IMR-90 (cell line): ENCODE measurements around the gene MYL12B. TPM values are rescaled to one million over a fixed set of nuclear protein-coding genes. Genes with fewer than 3 reads are reported as not detected.

Experiments used
- ATAC-seq: fragments of 200-7000 bp; cut with Tn5 transposase; 2 replicates; pipeline ENCODE4 v1.9.1; 2020; ENCODE audit warnings: low read depth, mild to moderate bottlenecking, moderate library complexity
- BruUV-seq: library from RNA; stranded (reverse); fragments of 400-500 nt; replicated peaks from 2 replicates; lab custom pipeline; 2021; lab: Mats Ljungman, UMichigan
- CTCF ChIA-PET: fragments of 300-600 bp; formaldehyde crosslinking; extraction: SDS; loops from one replicate; lab custom pipeline; 2021; ENCODE audit warnings: antibody characterized with exemption; lab: Yijun Ruan, JAX
- POLR2A ChIA-PET: fragments of 300-600 bp; sonication (Branson Sonifier 250); formaldehyde crosslinking; loops from one replicate; lab custom pipeline; 2022; ENCODE audit warnings: antibody characterized with exemption; ENCODE audit not compliant: unreplicated experiment; lab: Charles Lee
- DNase-seq: peaks from one replicate; pipeline ENCODE4 v3.0.0; 2013
- H2AFZ ChIP-seq: replicated peaks from 2 replicates; pipeline ENCODE3; 2013; ENCODE audit warnings: low read length, mild to moderate bottlenecking; ENCODE audit not compliant: poor library complexity
- H2AK5ac ChIP-seq: 2 replicates; pipeline ENCODE4 v1.6.1; 2013; ENCODE audit warnings: low read depth, low read length, inconsistent platforms
- H2AK9ac ChIP-seq: replicated peaks from 2 replicates; pipeline ENCODE3; 2013; ENCODE audit warnings: mild to moderate bottlenecking, low read depth, low read length, moderate library complexity; ENCODE audit not compliant: poor library complexity
- H2BK120ac ChIP-seq: 2 replicates; pipeline ENCODE4 v1.6.1; 2013; ENCODE audit warnings: low read depth, low read length, inconsistent platforms
- H2BK15ac ChIP-seq: 3 replicates; pipeline ENCODE4 v1.6.1; 2013; ENCODE audit warnings: low read depth, low read length, inconsistent platforms
- H2BK20ac ChIP-seq: 2 replicates; pipeline ENCODE4 v1.6.1; 2013; ENCODE audit warnings: low read depth, mild to moderate bottlenecking, inconsistent platforms, low read length, moderate library complexity
- H2BK5ac ChIP-seq: 2 replicates; pipeline ENCODE4 v1.6.1; 2013; ENCODE audit warnings: mild to moderate bottlenecking, low read depth, low read length, inconsistent platforms; ENCODE audit not compliant: poor library complexity, severe bottlenecking
- H3K14ac ChIP-seq: replicated peaks from 2 replicates; pipeline ENCODE4 v1.6.1; 2013; ENCODE audit warnings: low read depth, low read length, inconsistent platforms
- H3K18ac ChIP-seq: 2 replicates; pipeline ENCODE4 v1.6.1; 2013; ENCODE audit warnings: low read depth, low read length, control low read depth
- H3K23ac ChIP-seq: 2 replicates; pipeline ENCODE4 v1.6.1; 2013; ENCODE audit warnings: low read depth, low read length, inconsistent platforms
- H3K27ac ChIP-seq: 2 replicates; pipeline ENCODE4 v1.5.1; 2013; ENCODE audit warnings: mild to moderate bottlenecking, control low read depth, low read length; ENCODE audit not compliant: insufficient read depth
- H3K27me3 ChIP-seq: 2 replicates; pipeline ENCODE4 v1.6.1; 2013; ENCODE audit warnings: low read length; ENCODE audit not compliant: control insufficient read depth, insufficient read depth
- H3K36me3 ChIP-seq: 2 replicates; pipeline ENCODE4 v1.6.1; 2013; ENCODE audit warnings: low read length, mixed read lengths; ENCODE audit not compliant: control insufficient read depth, insufficient read depth
- H3K4ac ChIP-seq: 2 replicates; pipeline ENCODE4 v1.6.1; 2013; ENCODE audit warnings: low read depth, low read length, inconsistent platforms
- H3K4me1 ChIP-seq: 2 replicates; pipeline ENCODE4 v1.6.1; 2013; ENCODE audit warnings: low read length, mixed read lengths; ENCODE audit not compliant: control insufficient read depth, insufficient read depth
- H3K4me2 ChIP-seq: 2 replicates; pipeline ENCODE4 v1.6.1; 2013; ENCODE audit warnings: low read depth, mild to moderate bottlenecking, control low read depth, low read length, moderate library complexity
- H3K4me3 ChIP-seq: 2 replicates; pipeline ENCODE4 v1.5.1; 2013; ENCODE audit warnings: low read depth, mild to moderate bottlenecking, control low read depth, low read length, moderate library complexity; ENCODE audit not compliant: insufficient read depth
- H3K56ac ChIP-seq: 2 replicates; pipeline ENCODE4 v1.6.1; 2013; ENCODE audit warnings: low read length, inconsistent platforms; ENCODE audit not compliant: insufficient read depth; ENCODE audit errors: extremely low read depth
- H3K79me1 ChIP-seq, 2 experiments: 2 replicates each; pipeline ENCODE4 v1.6.1; 2013; ENCODE audit warnings: low read length in 2 of 2, inconsistent platforms in 1 of 2, low read depth in 1 of 2
- H3K9ac ChIP-seq: 2 replicates; pipeline ENCODE4 v1.6.1; 2013; ENCODE audit warnings: low read depth, low read length, control low read depth
- H3K9me1 ChIP-seq: 2 replicates; pipeline ENCODE4 v1.6.1; 2013; ENCODE audit warnings: low read length, inconsistent platforms; ENCODE audit not compliant: insufficient read depth
- H3K9me3 ChIP-seq: 2 replicates; pipeline ENCODE4 v1.6.1; 2013; ENCODE audit warnings: low read length; ENCODE audit not compliant: control insufficient read depth, insufficient read depth
- H4K20me1 ChIP-seq: 2 replicates; pipeline ENCODE4 v1.6.1; 2013; ENCODE audit warnings: low read length, inconsistent platforms; ENCODE audit not compliant: insufficient read depth
- H4K5ac ChIP-seq: 2 replicates; pipeline ENCODE4 v1.6.1; 2013; ENCODE audit warnings: mild to moderate bottlenecking, low read depth, low read length, control low read depth
- H4K8ac ChIP-seq, 2 experiments: 2 replicates each; pipeline ENCODE4 v1.6.1; 2013; ENCODE audit warnings: low read depth in 2 of 2, low read length in 2 of 2, control low read depth in 1 of 2, inconsistent platforms in 1 of 2
- H4K91ac ChIP-seq: 2 replicates; pipeline ENCODE4 v1.6.1; 2013; ENCODE audit warnings: low read depth, low read length, inconsistent platforms; ENCODE audit not compliant: insufficient read depth
- BHLHE40 ChIP-seq: fragments of 150-350 bp; IDR thresholded peaks from 2 replicates; pipeline ENCODE4 v1.6.1; 2016; ENCODE audit warnings: mild to moderate bottlenecking, low read depth, low read length
- CEBPB ChIP-seq: IDR thresholded peaks from 2 replicates; pipeline ENCODE4 v1.6.1; 2012; ENCODE audit warnings: low read depth, low read length, improper control_type of control experiment
- CHD1 ChIP-seq: IDR thresholded peaks from 2 replicates; pipeline ENCODE4 v1.6.1; 2012; ENCODE audit warnings: low read depth, low read length, improper control_type of control experiment
- CTCF ChIP-seq: conservative IDR thresholded peaks from 2 replicates; pipeline ENCODE4 v1.5.1; 2012; ENCODE audit warnings: mild to moderate bottlenecking, low read depth, low read length, improper control_type of control experiment
- FOS ChIP-seq: fragments of 150-350 bp; IDR thresholded peaks from 2 replicates; pipeline ENCODE4 v1.6.1; 2016; ENCODE audit warnings: low read depth, low read length
- MAFK ChIP-seq: IDR thresholded peaks from 2 replicates; pipeline ENCODE4 v1.6.1; 2012; ENCODE audit warnings: low read depth, low read length, improper control_type of control experiment
- MXI1 ChIP-seq: IDR thresholded peaks from 2 replicates; pipeline ENCODE4 v1.6.1; 2012; ENCODE audit warnings: low read depth, mild to moderate bottlenecking, low read length, moderate library complexity, borderline replicate concordance
- NFE2L2 ChIP-seq: fragments of 150-350 bp; IDR thresholded peaks from 2 replicates; pipeline ENCODE4 v1.6.1; 2016; ENCODE audit warnings: low read depth, mild to moderate bottlenecking, low read length
- RAD21 ChIP-seq: IDR thresholded peaks from 2 replicates; pipeline ENCODE4 v1.6.1; 2012; ENCODE audit warnings: low read length, improper control_type of control experiment
- RCOR1 ChIP-seq: IDR thresholded peaks from 2 replicates; pipeline ENCODE4 v1.6.1; 2012; ENCODE audit warnings: mild to moderate bottlenecking, low read length, improper control_type of control experiment; ENCODE audit not compliant: insufficient replicate concordance
- RFX5 ChIP-seq: IDR thresholded peaks from 2 replicates; pipeline ENCODE4 v1.8.0; 2012; ENCODE audit warnings: low read depth, mild to moderate bottlenecking, low read length, moderate library complexity
- SMC3 ChIP-seq: fragments of 150-350 bp; IDR thresholded peaks from 2 replicates; pipeline ENCODE4 v1.6.1; 2016; ENCODE audit warnings: low read depth, mild to moderate bottlenecking, antibody characterized with exemption, low read length, moderate library complexity
- WGBS, 2 experiments: methylation state at CpG; one replicate each; pipeline versions ENCODE4 v1.1.5 to v1.1.7; 2013; ENCODE audit warnings: missing lambda C conversion rate in 2 of 2; ENCODE audit not compliant: insufficient read length in 1 of 2; ENCODE audit errors: extremely low coverage in 2 of 2; 5-methylcytosine and 5-hydroxymethylcytosine counted together
- dilution Hi-C: fragments of 300-500 bp; cut with HindIII; formaldehyde crosslinking; loops from one replicate; pipeline ENCODE4 v1.14.3; 2018; ENCODE audit warnings: low sequenced_read_pairs; ENCODE audit not compliant: unreplicated experiment
- in situ Hi-C: fragments of 300-500 bp; cut with MboI; formaldehyde crosslinking; loops from 3 replicates; pipeline ENCODE4 v1.14.3; 2019; ENCODE audit warnings: low sequenced_read_pairs, inconsistent platforms, mixed read lengths
- intact Hi-C: fragments of 100-400 bp; cut with micrococcal nuclease; formaldehyde crosslinking; loops from 2 replicates; pipeline ENCODE4 v1.10.0; 2022
- polyA plus RNA-seq, 3 experiments: library from polyadenylated mRNA; depleted of rRNA; stranded (reverse); fragments of >200 nt; gene quantifications; 2 replicates each; pipeline ENCODE4 v1.2.3, GENCODE V29; 2012; ENCODE audit warnings: low replicate concordance in 1 of 3
- total RNA-seq: library from RNA; depleted of rRNA; stranded (reverse); fragments of >200 nt; gene quantifications from 2 replicates; pipeline ENCODE4 v1.2.3, GENCODE V29; 2012

Gene MYL12B
- total and polyA plus RNA-seq, 2 of the 4 experiments (the other 2 are of a cell fraction), result 692 to 816 TPM

GRCh38 chr18:3319399-3319798, 57.5 kb downstream of the MYL12B start:
- H3K23ac ChIP-seq, result no peak overlapping the region
- no peak overlapping the region for H2BK5ac ChIP-seq
- in situ Hi-C loops, result no loop called here
- dilution Hi-C loops, result no loop called here
- no peak overlapping the region for H2AK9ac ChIP-seq
- H3K14ac ChIP-seq, result no peak overlapping the region
- no peaks in the 10 kb centered on the region for H3K36me3 ChIP-seq
- H2BK20ac ChIP-seq, result no peak overlapping the region
- peaks cover 5% of the 10 kb centered on the region; the same call in 1 of the 2 replicates for H3K9me3 ChIP-seq
- POLR2A ChIA-PET, result no interaction called here
- H3K4ac ChIP-seq, result no peak overlapping the region
- no peak overlapping the region for H2BK120ac ChIP-seq
- H4K20me1 ChIP-seq, result no peaks in the 10 kb centered on the region
- no peak overlapping the region for H4K5ac ChIP-seq
- BruUV-seq, result no TSS peak
- no peak overlapping the region for H4K8ac ChIP-seq
- no peak overlapping the region for H3K9ac ChIP-seq
- H3K4me2 ChIP-seq, result no peak overlapping the region
- H3K4me3 ChIP-seq, result no peak overlapping the region
- no peak overlapping the region for H2BK15ac ChIP-seq
- H2AK5ac ChIP-seq, result no peak overlapping the region
- WGBS, 2 experiments, result no CpG with 5 or more reads among the region's 5 CpGs
- H4K91ac ChIP-seq, result no peak overlapping the region
- no peak overlapping the region for H3K56ac ChIP-seq
- no peak overlapping the region for H2AFZ ChIP-seq
- peaks cover 2% of the 10 kb centered on the region for H3K9me1 ChIP-seq
- H3K18ac ChIP-seq, result no peak overlapping the region
- no peaks in the 10 kb centered on the region for H3K27me3 ChIP-seq
- H3K79me1 ChIP-seq, result no peaks in the 10 kb centered on the region
- TF ChIP-seq CEBPB (no peak), MAFK (no peak), RFX5 (no peak), FOS (no peak), CTCF (no peak), RCOR1 (no peak), RAD21 (no peak), MXI1 (no peak), CHD1 (no peak), SMC3 (no peak), BHLHE40 (no peak), NFE2L2 (no peak)
- CTCF ChIA-PET, result interaction anchor here (0.7 kb wide), 1 partner anchor 35 kb away, joined by 3 read pairs; no protein-coding TSS in a partner anchor
- ATAC-seq, result no peak
- DNase-seq, result no peak
- no peak overlapping the region for H3K27ac ChIP-seq
- intact Hi-C loops, result no loop called here
- H3K4me1 ChIP-seq, result peaks cover 4% of the 10 kb centered on the region
